Stimulated activated naive CD8-positive, alpha-beta T cell treated with anti-CD3 and anti-CD28 coated beads, Interleukin-15, amount 100 ng/mL, for 72 hours (primary cell): ENCODE measurements around the gene DBP.

Source experiments
- ATAC-seq: fragments of 150-1000 bp; cut with Tn5 transposase; 2 replicates; pipeline ENCODE4 v1.10.0; 2021; ENCODE audit warnings: mild to moderate bottlenecking, moderate library complexity
- DNase-seq, 2 donors: peaks; one replicate each; pipeline ENCODE4 v3.0.0; 2021 to 2022
- H3K27ac Mint-ChIP-seq, 2 donors: one replicate each; pipeline ENCODE4 v1.8.0; 2022; ENCODE audit warnings: mild to moderate bottlenecking in 2 of 2, mixed read lengths in 2 of 2, moderate library complexity in 2 of 2
- H3K27me3 Mint-ChIP-seq: one replicate; pipeline ENCODE4 v1.8.0; 2022; ENCODE audit warnings: mixed read lengths
- H3K4me1 Mint-ChIP-seq: one replicate; pipeline ENCODE4 v1.8.0; 2022; ENCODE audit warnings: mild to moderate bottlenecking, mixed read lengths
- H3K4me3 Mint-ChIP-seq, 2 donors: one replicate each; pipeline ENCODE4 v1.8.0; 2022; ENCODE audit warnings: mild to moderate bottlenecking in 2 of 2, mixed read lengths in 2 of 2, moderate library complexity in 1 of 2
- H3K9me3 Mint-ChIP-seq, 2 donors: one replicate each; pipeline ENCODE4 v1.8.0; 2022; ENCODE audit warnings: mixed read lengths in 2 of 2

Gene DBP

GRCh38 chr19:48600679-48601417 is 36.3 kb downstream of the DBP start:
- H3K9me3 Mint-ChIP-seq: no peaks in the 10 kb centered on the region
- no peaks in the 10 kb centered on the region for H3K27me3 Mint-ChIP-seq
- DNase-seq: no peak
- no peak overlapping the region for H3K4me3 Mint-ChIP-seq
- no peak for ATAC-seq
- H3K4me1 Mint-ChIP-seq: no peaks in the 10 kb centered on the region
- H3K27ac Mint-ChIP-seq: peak overlapping the region in 1 of 2 donors; percentile 59

GRCh38 chr19:48598996-48599700 is 38.0 kb downstream of the DBP start:
- Mint-ChIP-seq H3K27me3 (no peaks in the 10 kb centered on the region), H3K9me3 (no peaks in the 10 kb centered on the region), H3K4me1 (peaks cover 6% of the 10 kb centered on the region), H3K4me3 (no peak overlapping the region), H3K27ac (no peak overlapping the region)
- DNase-seq (no peak), ATAC-seq (no peak)

GRCh38 chr19:48596679-48597465 is 40.3 kb downstream of the DBP start:
- Mint-ChIP-seq H3K4me1 (peaks cover 18% of the 10 kb centered on the region), H3K9me3 (no peaks in the 10 kb centered on the region), H3K4me3 (peak overlapping the region; percentile 56 to 67), H3K27me3 (no peaks in the 10 kb centered on the region), H3K27ac (peak overlapping the region in 1 of 2 donors; percentile 97)
- DNase-seq (no peak), ATAC-seq (peak; percentile 74)

GRCh38 chr19:48596237-48596636 is 40.9 kb downstream of the DBP start:
- H3K27ac Mint-ChIP-seq: no peak overlapping the region
- no peak for DNase-seq
- peak overlapping the region; percentile 56 to 75 for H3K4me3 Mint-ChIP-seq
- H3K4me1 Mint-ChIP-seq: peaks cover 18% of the 10 kb centered on the region
- no peaks in the 10 kb centered on the region for H3K27me3 Mint-ChIP-seq
- no peaks in the 10 kb centered on the region for H3K9me3 Mint-ChIP-seq
- ATAC-seq: no peak

GRCh38 chr19:48595833-48596232 is 41.3 kb downstream of the DBP start:
- Mint-ChIP-seq H3K9me3 (no peaks in the 10 kb centered on the region), H3K4me1 (peaks cover 18% of the 10 kb centered on the region), H3K4me3 (peak overlapping the region; percentile 31 to 75), H3K27me3 (no peaks in the 10 kb centered on the region), H3K27ac (no peak overlapping the region)
- ATAC-seq: no peak
- no peak for DNase-seq

- H3K4me3 Mint-ChIP-seq: no peak overlapping the region
- DNase-seq (no peak), ATAC-seq (no peak)
- no peaks in the 10 kb centered on the region for H3K27me3 Mint-ChIP-seq
- peaks cover 18% of the 10 kb centered on the region for H3K4me1 Mint-ChIP-seq
- H3K27ac Mint-ChIP-seq: no peak overlapping the region
- H3K9me3 Mint-ChIP-seq: no peaks in the 10 kb centered on the region
Measured at GRCh38 chr19:48595171-48595570, 42.0 kb downstream of the DBP start.

GRCh38 chr19:48591021-48591420 is 46.2 kb downstream of the DBP start:
- Mint-ChIP-seq H3K4me3 (no peak overlapping the region), H3K27me3 (no peaks in the 10 kb centered on the region), H3K4me1 (peaks cover 29% of the 10 kb centered on the region), H3K27ac (no peak overlapping the region), H3K9me3 (no peaks in the 10 kb centered on the region)
- ATAC-seq (no peak), DNase-seq (no peak)

- Mint-ChIP-seq H3K9me3 (no peaks in the 10 kb centered on the region), H3K4me1 (peaks cover 31% of the 10 kb centered on the region), H3K27ac (no peak overlapping the region), H3K4me3 (peak overlapping the region; percentile 68 to 73), H3K27me3 (peaks cover 8% of the 10 kb centered on the region)
- peak; percentile 84 to 87 for DNase-seq
- peak; percentile 86 for ATAC-seq
Measured at GRCh38 chr19:48588670-48589401, 48.3 kb downstream of the DBP start.

- no peak for ATAC-seq
- Mint-ChIP-seq H3K27me3 (peaks cover 8% of the 10 kb centered on the region), H3K27ac (no peak overlapping the region), H3K4me3 (no peak overlapping the region), H3K4me1 (peaks cover 25% of the 10 kb centered on the region), H3K9me3 (no peaks in the 10 kb centered on the region)
- DNase-seq: no peak
Measured at GRCh38 chr19:48587387-48587786, 49.8 kb downstream of the DBP start.

GRCh38 chr19:48582168-48582567 is 55.0 kb downstream of the DBP start:
- no peak for ATAC-seq
- no peak overlapping the region for H3K4me3 Mint-ChIP-seq
- no peaks in the 10 kb centered on the region for H3K9me3 Mint-ChIP-seq
- H3K27ac Mint-ChIP-seq: no peak overlapping the region
- H3K4me1 Mint-ChIP-seq: peaks cover 9% of the 10 kb centered on the region
- H3K27me3 Mint-ChIP-seq: peaks cover 8% of the 10 kb centered on the region
- no peak for DNase-seq
